Measurements from ENCODE around the gene MAML3.

DNA sequence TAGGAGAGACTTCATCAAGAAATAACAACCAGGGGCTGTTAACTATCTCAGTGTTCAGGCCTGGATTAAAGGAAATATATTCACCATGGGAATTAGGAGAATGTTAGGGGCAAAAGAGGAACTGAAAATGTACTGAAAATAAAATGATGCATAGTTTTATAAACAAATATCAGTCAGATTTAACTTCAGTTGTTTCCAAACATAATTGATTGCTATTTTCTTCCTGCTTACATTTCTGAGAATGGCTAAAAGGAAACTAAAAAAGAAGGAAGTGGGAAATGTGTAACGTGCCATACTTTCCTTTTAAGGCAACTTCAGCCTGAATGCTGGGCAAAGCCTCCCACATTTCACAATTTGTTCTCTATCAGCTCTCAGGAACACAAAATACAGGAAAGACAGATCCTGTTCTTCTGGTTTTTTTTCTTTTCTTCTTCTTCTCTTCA, 178.1 kb downstream of the MAML3 start:
- TF ChIP-seq CTCF (IDR thresholded peaks at IDR 0.05 in 8 of 11, conservative IDR thresholded peaks at IDR 0.05 in 3 of 11), result no peak
- TF ChIP-seq POLR2A (IDR thresholded peaks at IDR 0.05), result no peak

Measured in spleen (tissue), 7 donors.